ENCODE data around the gene CDPF1.
"Not testable (repeated sequence)": the region's sequence is repeated elsewhere in the genome, so short reads cannot be mapped to it uniquely, and the experiment has no call there.

The CDPF1 gene

GRCh38 chr22:46281866-46282678, 32.0 kb upstream of the CDPF1 start:
- DNase-seq (ENCODE audit: low read depth in 2 of 2): no peak

GRCh38 chr22:46280999-46281623, 31.0 kb upstream of the CDPF1 start:
- no peak for DNase-seq (ENCODE audit: low read depth in 2 of 2)

- no peak for DNase-seq (ENCODE audit: low read depth in 2 of 2)
Measured at GRCh38 chr22:46280063-46280817, 30.1 kb upstream of the CDPF1 start.

- no peak for DNase-seq (ENCODE audit: low read depth in 2 of 2)
Measured at GRCh38 chr22:46278656-46279645, 28.9 kb upstream of the CDPF1 start.

- no peak for DNase-seq (ENCODE audit: low read depth in 2 of 2)
Measured at GRCh38 chr22:46276563-46276962, 26.5 kb upstream of the CDPF1 start.

GRCh38 chr22:46275455-46276122, 25.5 kb upstream of the CDPF1 start:
- DNase-seq (ENCODE audit: low read depth in 2 of 2): no peak

GRCh38 chr22:46274381-46274780, 24.3 kb upstream of the CDPF1 start:
- DNase-seq (ENCODE audit: low read depth in 2 of 2): no peak

GRCh38 chr22:46273432-46274148, 23.5 kb upstream of the CDPF1 start:
- DNase-seq (ENCODE audit: low read depth in 2 of 2): no peak

- DNase-seq (ENCODE audit: low read depth in 2 of 2): no peak
Measured at GRCh38 chr22:46272762-46273431, 22.8 kb upstream of the CDPF1 start.

GRCh38 chr22:46272196-46272595, 22.1 kb upstream of the CDPF1 start:
- no peak for DNase-seq (ENCODE audit: low read depth in 2 of 2)

- no peak for DNase-seq (ENCODE audit: low read depth in 2 of 2)
Measured at GRCh38 chr22:46269564-46269963, 19.5 kb upstream of the CDPF1 start.

- peak; percentile 29 to 38 for DNase-seq (ENCODE audit: low read depth in 2 of 2)
Measured at GRCh38 chr22:46267431-46268279, 17.6 kb upstream of the CDPF1 start, which contains the start of gene TTC38. Gene TTC38 (plus strand): TSS chr22:46268008. CDS start chr22:46268040, 32 bp downstream.

- not testable (repeated sequence) for DNase-seq (ENCODE audit: low read depth in 2 of 2)
Measured at GRCh38 chr22:46265627-46266026, 15.5 kb upstream of the CDPF1 start.

GRCh38 chr22:46264520-46264919, 14.4 kb upstream of the CDPF1 start:
- DNase-seq (ENCODE audit: low read depth in 2 of 2): not testable (repeated sequence)

- DNase-seq (ENCODE audit: low read depth in 2 of 2): no peak
Measured at GRCh38 chr22:46263216-46263590, 13.1 kb upstream of the CDPF1 start, which contains the start of gene PKDREJ. Gene PKDREJ (minus strand): TSS chr22:46263343. CDS start chr22:46263322, 21 bp downstream.

GRCh38 chr22:46262449-46263215, 12.5 kb upstream of the CDPF1 start:
- DNase-seq (ENCODE audit: low read depth in 2 of 2): no peak

GRCh38 chr22:46260038-46260437, 9.9 kb upstream of the CDPF1 start:
- no peak for DNase-seq (ENCODE audit: low read depth in 2 of 2)

GRCh38 chr22:46259374-46259773, 9.3 kb upstream of the CDPF1 start:
- DNase-seq (ENCODE audit: low read depth in 2 of 2): no peak

Measured in fibroblast of skin of left biceps (primary cell).